NCI-H2196 (cell line): Measurements from ENCODE around the gene POU2F3.

Experiments used
- DNase-seq: peaks from one replicate; lab custom pipeline; 2025; ENCODE audit not compliant: unreplicated experiment; lab: John Stamatoyannopoulos, UW

The POU2F3 gene

DNA sequence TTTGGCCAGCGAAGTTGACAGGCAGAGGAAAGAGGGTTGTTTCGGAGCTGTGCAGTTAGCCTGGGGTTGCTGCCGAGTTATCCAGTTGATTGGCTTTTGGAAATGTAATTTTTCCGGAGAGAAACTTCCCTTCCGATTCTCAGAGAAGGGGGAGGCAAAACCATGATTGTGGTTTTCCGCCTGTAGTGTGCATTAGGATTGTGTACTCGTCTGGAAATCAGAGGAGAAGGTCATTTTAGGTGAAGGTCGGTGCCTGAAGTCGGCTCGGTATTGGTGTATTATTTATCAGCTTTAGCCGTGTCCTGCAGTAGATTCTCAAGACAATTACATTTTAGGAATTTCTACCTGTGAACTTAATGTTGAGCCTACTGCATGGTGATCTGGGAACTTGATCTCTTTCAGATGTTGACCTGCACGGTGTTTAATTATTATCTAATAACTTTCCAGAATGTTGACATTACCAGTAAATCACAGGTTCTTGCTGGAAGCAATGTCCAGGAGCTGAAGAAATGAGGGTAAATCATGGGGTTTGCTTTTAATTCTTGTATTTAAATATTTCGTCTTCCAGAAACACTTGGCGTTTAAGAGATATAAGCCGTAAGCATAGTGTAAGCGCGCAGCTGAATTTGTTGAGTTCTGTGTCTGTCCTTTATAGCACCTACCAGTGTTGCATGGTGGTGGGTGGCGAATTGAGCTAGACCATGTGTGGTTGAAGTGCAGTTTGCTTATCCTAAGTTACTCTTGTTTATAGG lies 97.6 kb downstream of the POU2F3 start:
- DNase-seq: no peak

GRCh38 chr11:120338107-120338933 lies 98.4 kb downstream of the POU2F3 start:
- no peak for DNase-seq

GRCh38 chr11:120339394-120339890 lies 99.5 kb downstream of the POU2F3 start:
- DNase-seq: no peak

DNA sequence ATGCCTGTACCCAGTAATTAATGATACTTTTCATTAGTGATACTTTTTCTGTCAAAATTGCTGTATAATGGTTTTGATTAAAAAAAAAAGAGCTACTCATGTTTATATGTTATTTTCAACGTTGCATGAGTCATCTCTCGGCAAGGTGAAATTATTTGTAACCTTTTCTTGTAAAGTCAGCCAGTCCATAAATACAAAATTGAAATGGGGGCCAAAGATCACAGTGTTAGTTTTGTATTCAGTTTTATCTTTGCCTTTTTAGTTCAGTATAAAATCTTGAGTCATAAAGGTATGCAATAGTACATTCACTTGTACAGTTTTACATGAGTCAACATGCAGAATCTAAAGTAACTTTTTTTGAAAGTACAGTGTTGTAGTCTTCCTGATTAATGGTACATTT lies 100.6 kb downstream of the POU2F3 start:
- no peak for DNase-seq

DNA sequence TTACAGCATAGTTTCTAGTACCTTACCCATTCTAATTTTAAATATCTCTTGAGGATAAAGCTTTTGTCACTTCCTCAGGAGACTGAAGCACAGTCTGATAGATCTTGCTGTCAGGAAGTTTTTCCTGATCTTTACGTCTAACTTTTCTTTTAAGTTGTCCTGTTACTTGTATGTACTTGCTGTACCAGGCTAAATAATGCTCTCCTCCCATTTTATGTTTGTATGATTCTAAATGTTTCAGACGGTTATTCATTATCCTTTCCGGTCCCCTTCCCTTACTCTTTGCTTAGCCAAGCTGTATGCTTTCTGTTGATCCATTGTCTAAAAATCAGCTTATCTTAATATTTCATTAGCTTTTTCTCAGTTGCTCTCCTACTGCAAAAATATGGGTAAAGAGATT lies 102.3 kb downstream of the POU2F3 start:
- DNase-seq: no peak

DNA sequence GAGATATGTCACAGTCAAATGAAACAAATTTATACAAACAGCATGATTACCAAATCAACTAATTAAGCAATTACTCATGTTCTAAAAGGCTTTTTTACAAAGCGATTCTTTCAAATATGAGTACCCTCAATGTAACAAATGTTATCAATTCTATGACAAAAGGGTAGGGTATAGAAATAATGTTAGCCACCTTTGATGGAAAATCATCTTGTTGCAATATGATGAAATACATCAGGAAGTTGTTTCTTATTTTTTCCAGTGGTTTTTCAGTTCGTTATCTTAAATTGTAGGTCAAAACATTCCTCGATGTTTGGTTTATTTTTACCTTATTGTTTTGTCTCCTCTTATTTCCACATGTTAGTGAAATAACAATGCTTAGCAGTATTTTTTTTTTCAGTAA lies 102.7 kb downstream of the POU2F3 start:
- DNase-seq: no peak

- DNase-seq: no peak
Observed at GRCh38 chr11:120343429-120343828, 103.5 kb downstream of the POU2F3 start.

GRCh38 chr11:120344302-120345004 lies 104.5 kb downstream of the POU2F3 start:
- DNase-seq: peak; percentile 10

- no peak for DNase-seq
Observed at GRCh38 chr11:120346233-120346632, 106.3 kb downstream of the POU2F3 start.

GRCh38 chr11:120350637-120351036 lies 110.7 kb downstream of the POU2F3 start:
- DNase-seq: no peak

DNA sequence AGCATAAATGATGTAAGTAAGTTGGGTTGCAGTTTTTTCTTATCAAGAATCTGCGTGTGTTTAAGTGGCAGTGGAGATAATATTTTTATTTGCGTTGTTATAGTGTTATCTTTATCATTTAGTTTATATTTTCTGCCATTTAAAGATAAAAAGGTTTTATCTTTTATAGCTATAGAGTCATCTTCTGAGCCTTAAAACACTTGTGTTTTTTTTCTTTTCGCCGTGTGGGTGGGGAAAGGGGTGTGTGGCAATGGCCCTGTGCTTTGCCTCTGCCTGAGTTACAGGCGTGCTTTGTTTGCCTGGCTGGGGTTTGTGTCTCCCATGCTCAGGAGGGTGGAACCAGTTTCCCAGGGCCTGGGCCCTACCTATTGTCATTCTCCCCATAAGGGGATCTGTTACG lies 112.5 kb downstream of the POU2F3 start:
- DNase-seq: no peak

DNA sequence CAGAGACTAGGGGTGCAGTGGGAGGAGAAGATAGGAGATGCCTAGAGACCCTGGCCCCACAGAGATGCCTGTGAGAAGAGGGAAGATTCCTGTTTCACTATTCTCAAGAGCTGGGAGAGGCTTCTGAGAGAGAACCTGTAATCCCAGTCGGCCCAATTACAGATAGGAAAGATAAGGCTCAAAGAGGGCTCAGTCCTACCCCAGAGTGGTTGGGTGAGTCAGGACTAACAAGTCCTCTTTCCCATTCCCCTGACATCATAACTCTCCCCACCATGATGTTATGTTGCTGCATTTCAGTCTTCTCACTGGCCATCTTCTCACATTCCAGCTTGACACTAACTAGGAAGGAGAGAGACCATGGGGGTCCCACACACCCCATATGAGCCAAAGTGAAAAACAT lies 114.1 kb downstream of the POU2F3 start:
- DNase-seq: no peak

DNA sequence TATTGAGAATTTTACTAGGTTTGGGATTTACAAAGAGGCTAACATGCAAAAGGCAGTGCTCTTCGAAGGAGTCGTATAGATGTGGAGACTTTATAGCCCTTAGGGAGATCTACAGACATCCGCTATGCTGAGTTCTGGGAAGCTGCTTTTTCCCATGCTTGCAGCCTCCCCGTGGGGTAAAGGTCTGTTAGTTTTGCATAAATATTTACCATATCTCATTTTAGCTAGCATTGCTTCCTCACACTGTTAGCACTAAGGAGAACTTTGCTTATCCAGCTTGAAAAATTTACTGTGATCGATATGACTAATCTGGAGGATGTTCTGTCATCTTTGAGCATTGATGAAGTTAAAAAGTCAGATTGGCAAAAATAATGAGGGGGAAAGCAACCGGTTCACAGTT lies 114.8 kb downstream of the POU2F3 start:
- no peak for DNase-seq

DNA sequence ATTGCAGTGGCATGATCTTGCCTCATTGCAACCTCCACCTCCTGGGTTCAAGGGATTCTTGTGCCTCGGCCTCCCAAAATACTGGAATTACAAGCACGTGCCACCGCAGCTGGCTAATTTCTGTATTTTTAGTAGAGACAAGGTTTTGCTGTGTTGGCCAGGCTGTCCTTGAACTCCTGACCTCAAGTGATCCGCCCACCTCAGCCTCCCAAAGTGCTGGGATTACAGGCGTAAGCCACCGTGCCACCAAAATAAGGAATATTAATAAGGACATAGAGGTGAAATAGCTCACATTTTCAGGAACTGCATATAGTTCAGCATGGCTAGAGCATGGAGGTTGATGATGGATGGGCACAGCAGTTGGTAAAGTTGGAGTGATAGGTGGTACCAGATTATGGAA lies 117.7 kb downstream of the POU2F3 start:
- DNase-seq: no peak

DNA sequence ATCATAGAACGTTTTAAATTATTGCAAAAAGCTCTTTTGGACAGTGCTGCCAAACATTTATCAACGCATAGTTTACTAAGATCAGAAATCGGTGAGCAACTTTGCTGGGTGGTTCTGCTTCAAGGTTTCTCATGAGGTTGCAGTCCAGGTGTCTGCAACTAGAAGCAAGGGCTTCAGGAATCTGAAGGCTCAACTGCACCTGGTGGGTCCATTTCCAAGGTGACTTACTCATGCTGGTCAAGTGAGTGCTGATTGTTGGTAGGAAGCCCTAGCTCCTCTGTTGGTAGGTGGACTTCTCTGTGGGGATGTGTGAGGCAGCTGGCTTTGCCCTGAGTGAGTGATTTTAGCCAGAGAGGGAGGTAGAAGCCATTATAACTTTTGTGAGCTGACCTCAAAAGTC lies 118.8 kb downstream of the POU2F3 start:
- DNase-seq: no peak

DNA sequence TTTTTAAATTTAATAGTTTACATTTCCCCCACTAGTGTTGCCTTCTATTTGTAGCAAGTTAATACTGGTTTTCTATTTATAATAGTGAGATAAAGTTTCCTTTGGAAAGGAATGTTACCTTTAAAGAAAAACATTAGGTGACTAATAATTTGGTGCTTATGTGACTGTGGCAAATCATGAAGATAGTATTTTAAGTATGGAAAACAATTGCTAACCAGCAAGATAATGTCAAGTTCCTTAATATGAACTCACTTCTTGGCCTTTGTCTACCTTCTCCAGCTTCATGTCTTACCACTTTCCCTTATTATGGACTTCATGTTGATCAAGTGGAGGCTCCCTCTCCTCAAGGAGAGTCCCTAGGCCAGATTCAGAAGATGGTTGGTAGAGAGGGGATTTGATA lies 123.5 kb downstream of the POU2F3 start:
- DNase-seq: no peak

DNA sequence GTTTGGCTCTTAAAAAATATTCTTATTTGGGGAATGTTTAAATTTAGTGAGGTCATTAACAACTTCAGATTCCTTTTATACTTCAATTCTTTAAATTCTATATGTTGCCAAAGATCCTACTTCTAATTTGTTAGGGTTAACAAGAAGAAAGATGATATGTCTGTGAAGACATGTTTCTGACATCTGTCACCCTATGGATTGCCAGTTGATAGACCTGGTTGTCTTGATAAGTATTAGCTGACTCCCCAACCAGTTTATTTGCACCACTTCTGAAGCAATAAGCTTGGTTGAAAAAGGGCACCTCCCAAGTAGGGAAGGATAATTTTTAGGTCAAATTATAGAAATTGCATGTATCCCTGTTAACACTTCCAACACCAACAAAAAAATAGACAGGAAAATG lies 125.6 kb downstream of the POU2F3 start:
- DNase-seq: no peak
